IPS-20b (cell line): ENCODE measurements around the gene TMEM220.

Experiments
- H3K27ac ChIP-seq: one replicate; pipeline ENCODE4 v1.5.1; 2013; ENCODE audit warnings: low read length
- H3K27me3 ChIP-seq: 2 replicates; pipeline ENCODE4 v1.6.1; 2013; ENCODE audit warnings: mild to moderate bottlenecking, low read length, inconsistent platforms; ENCODE audit not compliant: insufficient read depth
- H3K36me3 ChIP-seq: 2 replicates; pipeline ENCODE4 v1.6.1; 2013; ENCODE audit warnings: low read depth, mild to moderate bottlenecking, inconsistent platforms, low read length, moderate library complexity; ENCODE audit not compliant: insufficient read depth
- H3K4me1 ChIP-seq: 2 replicates; pipeline ENCODE4 v1.6.1; 2013; ENCODE audit warnings: mild to moderate bottlenecking, control low read depth, inconsistent platforms, low read length, moderate library complexity; ENCODE audit not compliant: insufficient read depth
- H3K4me3 ChIP-seq: 2 replicates; pipeline ENCODE4 v1.5.1; 2013; ENCODE audit warnings: mild to moderate bottlenecking, low read length, inconsistent platforms
- H3K9ac ChIP-seq: 2 replicates; pipeline ENCODE4 v1.6.1; 2013; ENCODE audit warnings: low read depth, mild to moderate bottlenecking, inconsistent platforms, low read length, moderate library complexity
- H3K9me3 ChIP-seq: 2 replicates; pipeline ENCODE4 v1.6.1; 2013; ENCODE audit warnings: mild to moderate bottlenecking, low read depth, low read length, inconsistent platforms; ENCODE audit not compliant: insufficient read depth

Gene TMEM220

GRCh38 chr17:10754109-10754508 is 24.3 kb upstream of the TMEM220 start:
- H3K27me3 ChIP-seq = no peaks in the 10 kb centered on the region
- peak overlapping the region; percentile 64; the same call in 1 of the 2 replicates for H3K4me3 ChIP-seq
- H3K27ac ChIP-seq = no peak overlapping the region
- H3K4me1 ChIP-seq = peaks cover 23% of the 10 kb centered on the region
- H3K9me3 ChIP-seq = no peaks in the 10 kb centered on the region
- no peaks in the 10 kb centered on the region for H3K36me3 ChIP-seq
- H3K9ac ChIP-seq = no peak overlapping the region

- Histone ChIP-seq H3K4me1 (peaks cover 26% of the 10 kb centered on the region), H3K9ac (no peak overlapping the region), H3K36me3 (no peaks in the 10 kb centered on the region), H3K4me3 (no peak overlapping the region), H3K27me3 (no peaks in the 10 kb centered on the region), H3K9me3 (no peaks in the 10 kb centered on the region), H3K27ac (no peak overlapping the region)
Observed at GRCh38 chr17:10752696-10753095, 22.9 kb upstream of the TMEM220 start.

GRCh38 chr17:10751563-10751962 is 21.7 kb upstream of the TMEM220 start:
- Histone ChIP-seq H3K27ac (no peak overlapping the region), H3K9ac (no peak overlapping the region), H3K4me1 (peaks cover 23% of the 10 kb centered on the region), H3K36me3 (no peaks in the 10 kb centered on the region), H3K4me3 (no peak overlapping the region), H3K27me3 (no peaks in the 10 kb centered on the region), H3K9me3 (no peaks in the 10 kb centered on the region)

GRCh38 chr17:10750210-10750609 is 20.4 kb upstream of the TMEM220 start:
- Histone ChIP-seq H3K27me3 (no peaks in the 10 kb centered on the region), H3K9me3 (no peaks in the 10 kb centered on the region), H3K9ac (no peak overlapping the region), H3K36me3 (no peaks in the 10 kb centered on the region), H3K27ac (no peak overlapping the region), H3K4me3 (no peak overlapping the region), H3K4me1 (peaks cover 11% of the 10 kb centered on the region; the same call in 1 of the 2 replicates)

GRCh38 chr17:10748531-10749181 is 18.8 kb upstream of the TMEM220 start:
- Histone ChIP-seq H3K9me3 (no peaks in the 10 kb centered on the region), H3K27ac (no peak overlapping the region), H3K9ac (no peak overlapping the region), H3K4me3 (no peak overlapping the region), H3K27me3 (no peaks in the 10 kb centered on the region), H3K4me1 (0 out of 2 replicates have a peak, but pooled peaks cover 3% of the 10 kb centered on the region), H3K36me3 (no peaks in the 10 kb centered on the region)

- H3K27me3 ChIP-seq = no peaks in the 10 kb centered on the region
- H3K9me3 ChIP-seq = no peaks in the 10 kb centered on the region
- 0 out of 2 replicates have a peak, but pooled peaks cover 3% of the 10 kb centered on the region for H3K4me1 ChIP-seq
- no peak overlapping the region for H3K27ac ChIP-seq
- no peak overlapping the region for H3K9ac ChIP-seq
- no peaks in the 10 kb centered on the region for H3K36me3 ChIP-seq
- no peak overlapping the region for H3K4me3 ChIP-seq
Observed at GRCh38 chr17:10745231-10745630, 15.4 kb upstream of the TMEM220 start.

- H3K27me3 ChIP-seq = no peaks in the 10 kb centered on the region
Observed at GRCh38 chr17:10744501-10745000, 14.7 kb upstream of the TMEM220 start.

GRCh38 chr17:10743316-10744009 is 13.6 kb upstream of the TMEM220 start:
- Histone ChIP-seq H3K36me3 (no peaks in the 10 kb centered on the region), H3K27ac (no peak overlapping the region), H3K9ac (no peak overlapping the region), H3K9me3 (no peaks in the 10 kb centered on the region), H3K4me1 (0 out of 2 replicates have a peak, but pooled peaks cover 3% of the 10 kb centered on the region), H3K4me3 (no peak overlapping the region), H3K27me3 (no peaks in the 10 kb centered on the region)

More at GRCh38 chr17:10744501-10745000, 14.7 kb upstream of the TMEM220 start:
- H3K9ac ChIP-seq = no peak overlapping the region
- H3K4me1 ChIP-seq = 0 out of 2 replicates have a peak, but pooled peaks cover 3% of the 10 kb centered on the region
- no peaks in the 10 kb centered on the region for H3K9me3 ChIP-seq
- no peak overlapping the region for H3K4me3 ChIP-seq
- H3K36me3 ChIP-seq = no peaks in the 10 kb centered on the region
- no peak overlapping the region for H3K27ac ChIP-seq

- Histone ChIP-seq H3K4me1 (no peaks in the 10 kb centered on the region), H3K27me3 (no peaks in the 10 kb centered on the region), H3K36me3 (no peaks in the 10 kb centered on the region), H3K9ac (no peak overlapping the region), H3K4me3 (no peak overlapping the region), H3K9me3 (no peaks in the 10 kb centered on the region), H3K27ac (no peak overlapping the region)
Observed at GRCh38 chr17:10742431-10742830, 12.6 kb upstream of the TMEM220 start.

GRCh38 chr17:10741416-10742135 is 11.8 kb upstream of the TMEM220 start:
- H3K27ac ChIP-seq = no peak overlapping the region
- no peak overlapping the region for H3K9ac ChIP-seq
- no peaks in the 10 kb centered on the region for H3K4me1 ChIP-seq
- H3K9me3 ChIP-seq = no peaks in the 10 kb centered on the region
- H3K36me3 ChIP-seq = no peaks in the 10 kb centered on the region
- H3K27me3 ChIP-seq = no peaks in the 10 kb centered on the region
- no peak overlapping the region for H3K4me3 ChIP-seq

GRCh38 chr17:10739386-10739785 is 9.6 kb upstream of the TMEM220 start:
- no peaks in the 10 kb centered on the region for H3K9me3 ChIP-seq
- no peak overlapping the region for H3K4me3 ChIP-seq
- H3K27ac ChIP-seq = no peak overlapping the region
- no peak overlapping the region for H3K9ac ChIP-seq
- H3K4me1 ChIP-seq = no peaks in the 10 kb centered on the region
- H3K36me3 ChIP-seq = no peaks in the 10 kb centered on the region
- H3K27me3 ChIP-seq = no peaks in the 10 kb centered on the region
